MCF 10A (cell line): ENCODE data around the gene HOXA7. TPM values are rescaled to one million over a fixed set of nuclear protein-coding genes. Genes with fewer than 3 reads are reported as not detected.

Experiments
- BruUV-seq: library from RNA; stranded (reverse); fragments of 400-500 nt; replicated peaks from 2 replicates; lab custom pipeline; 2021; lab: Mats Ljungman, UMichigan
- CTCF ChIA-PET: fragments of 300-600 bp; sonication (Branson Sonifier 250); formaldehyde crosslinking; extraction: SDS; loops from one replicate; lab custom pipeline; 2021; ENCODE audit warnings: antibody characterized with exemption, inconsistent platforms; lab: Yijun Ruan, JAX
- POLR2A ChIA-PET: fragments of 300-600, 350-650 bp; sonication (Branson Sonifier 250); formaldehyde crosslinking; extraction: SDS; loops from one replicate; lab custom pipeline; 2020; ENCODE audit warnings: antibody characterized with exemption, inconsistent platforms; lab: Yijun Ruan, JAX
- DNase-seq: peaks from one replicate; pipeline ENCODE4 v3.0.0-alpha.2; 2018; ENCODE audit not compliant: unreplicated experiment
- H3K27ac Mint-ChIP-seq: one replicate; pipeline ENCODE4 v1.8.0; 2022; ENCODE audit warnings: mild to moderate bottlenecking, low read depth, mixed read lengths; ENCODE audit not compliant: unreplicated experiment
- H3K27me3 Mint-ChIP-seq: one replicate; pipeline ENCODE4 v1.8.0; 2022; ENCODE audit warnings: mixed read lengths; ENCODE audit not compliant: insufficient read depth, unreplicated experiment
- H3K36me3 Mint-ChIP-seq: one replicate; pipeline ENCODE4 v1.8.0; 2022; ENCODE audit warnings: mild to moderate bottlenecking, moderate library complexity, mixed read lengths; ENCODE audit not compliant: insufficient read depth, unreplicated experiment
- H3K4me1 Mint-ChIP-seq: one replicate; pipeline ENCODE4 v1.8.0; 2022; ENCODE audit warnings: mixed read lengths; ENCODE audit not compliant: insufficient read depth, unreplicated experiment
- H3K4me3 Mint-ChIP-seq: one replicate; pipeline ENCODE4 v1.8.0; 2022; ENCODE audit warnings: mild to moderate bottlenecking, moderate library complexity, mixed read lengths; ENCODE audit not compliant: unreplicated experiment
- H3K9me3 Mint-ChIP-seq: one replicate; pipeline ENCODE4 v1.8.0; 2022; ENCODE audit warnings: mixed read lengths; ENCODE audit not compliant: unreplicated experiment
- CTCF ChIP-seq: fragments of 200-600 bp; IDR thresholded peaks from one replicate; pipeline ENCODE4 v1.8.0; 2022; ENCODE audit warnings: antibody characterized with exemption, mild to moderate bottlenecking; ENCODE audit not compliant: unreplicated experiment
- intact Hi-C: fragments of 100-400 bp; cut with micrococcal nuclease; formaldehyde crosslinking; loops from 2 replicates; pipeline ENCODE4 v1.14.1; 2022
- total RNA-seq: library from RNA; stranded (reverse); gene quantifications from 2 replicates; pipeline ENCODE4 v1.2.3, GENCODE V29; 2022

The HOXA7 gene
- total RNA-seq, 1 experiment from 2014 or later: 0.44 TPM

GRCh38 chr7:27110186-27111031 is 46.1 kb downstream of the HOXA7 start:
- H3K9me3 Mint-ChIP-seq: no peaks in the 10 kb centered on the region
- ChIA-PET POLR2A (interaction anchor here (0.6 to 15.3 kb wide), 19 partner anchors 9 to 906 kb away, joined by 3 to 238 read pairs (median 3); partner anchors contain the start of genes HOXA1, HOXA4 and SKAP2), CTCF (interaction anchor here (0.5 to 2.1 kb wide), 16 partner anchors 11 to 430 kb away, joined by 3 to 9 read pairs (median 5); partner anchors contain the start of genes HOXA4 and HOXA5)
- H3K36me3 Mint-ChIP-seq: peaks cover 41% of the 10 kb centered on the region
- DNase-seq: peak; percentile 73
- no peaks in the 10 kb centered on the region for H3K27me3 Mint-ChIP-seq
- peak overlapping the region; percentile 90 for H3K27ac Mint-ChIP-seq
- no TSS peak for BruUV-seq
- intact Hi-C loops: loop anchor here (1.0 kb wide), 1 partner anchor 11 kb away; no protein-coding TSS in a partner anchor
- no peak for TF ChIP-seq CTCF
- peaks cover 25% of the 10 kb centered on the region for H3K4me1 Mint-ChIP-seq
- peak overlapping the region; percentile 80 for H3K4me3 Mint-ChIP-seq

GRCh38 chr7:27109466-27110185 is 46.8 kb downstream of the HOXA7 start:
- ChIA-PET POLR2A (interaction anchor here (0.6 to 15.3 kb wide), 10 partner anchors 9 to 1582 kb away, joined by 3 to 238 read pairs (median 4); partner anchors contain the start of genes HOXA1 and SKAP2), CTCF (interaction anchor here (0.6 to 2.1 kb wide), 12 partner anchors 10 to 430 kb away, joined by 3 to 9 read pairs (median 5); partner anchors contain the start of genes HOXA4 and HOXA5)
- Mint-ChIP-seq H3K9me3 (no peaks in the 10 kb centered on the region), H3K36me3 (peaks cover 41% of the 10 kb centered on the region), H3K27me3 (no peaks in the 10 kb centered on the region), H3K4me3 (peak overlapping the region; percentile 23), H3K27ac (no peak overlapping the region), H3K4me1 (peaks cover 24% of the 10 kb centered on the region)
- DNase-seq: no peak
- intact Hi-C loops: no loop called here
- BruUV-seq: no TSS peak
- TF ChIP-seq CTCF: no peak

GRCh38 chr7:27108390-27109127 is 47.9 kb downstream of the HOXA7 start:
- intact Hi-C loops: no loop called here
- TF ChIP-seq CTCF: no peak
- peak; percentile 59 for DNase-seq
- peak overlapping the region; percentile 99 for H3K27ac Mint-ChIP-seq
- H3K36me3 Mint-ChIP-seq: peaks cover 39% of the 10 kb centered on the region
- H3K4me3 Mint-ChIP-seq: peak overlapping the region; percentile 87
- no peaks in the 10 kb centered on the region for H3K9me3 Mint-ChIP-seq
- ChIA-PET POLR2A (interaction anchor here (0.6 to 15.3 kb wide), 10 partner anchors 10 to 252 kb away, joined by 3 to 238 read pairs (median 4); partner anchors contain the start of genes HOXA1 and SKAP2), CTCF (interaction anchor here (0.7 to 2.1 kb wide), 7 partner anchors 9 to 249 kb away, joined by 3 to 8 read pairs (median 4); partner anchors contain the start of genes HOXA4 and HOXA5)
- H3K4me1 Mint-ChIP-seq: peaks cover 28% of the 10 kb centered on the region
- H3K27me3 Mint-ChIP-seq: no peaks in the 10 kb centered on the region
- no TSS peak for BruUV-seq
